GM21515 (cell line): Measurements from ENCODE around the gene EIF5AL1.
A peak's percentile ranks its signal among the peaks of the same experiment; 100 is the strongest.
"Not testable (repeated sequence)": the region's sequence is repeated elsewhere in the genome, so short reads cannot be mapped to it uniquely, and the experiment has no call there.

Experiments
- ATAC-seq: cut with Tn5 transposase; IDR thresholded peaks from one replicate; pipeline ENCODE4 v1.9.1; 2021; ENCODE audit not compliant: unreplicated experiment

EIF5AL1 gene

DNA sequence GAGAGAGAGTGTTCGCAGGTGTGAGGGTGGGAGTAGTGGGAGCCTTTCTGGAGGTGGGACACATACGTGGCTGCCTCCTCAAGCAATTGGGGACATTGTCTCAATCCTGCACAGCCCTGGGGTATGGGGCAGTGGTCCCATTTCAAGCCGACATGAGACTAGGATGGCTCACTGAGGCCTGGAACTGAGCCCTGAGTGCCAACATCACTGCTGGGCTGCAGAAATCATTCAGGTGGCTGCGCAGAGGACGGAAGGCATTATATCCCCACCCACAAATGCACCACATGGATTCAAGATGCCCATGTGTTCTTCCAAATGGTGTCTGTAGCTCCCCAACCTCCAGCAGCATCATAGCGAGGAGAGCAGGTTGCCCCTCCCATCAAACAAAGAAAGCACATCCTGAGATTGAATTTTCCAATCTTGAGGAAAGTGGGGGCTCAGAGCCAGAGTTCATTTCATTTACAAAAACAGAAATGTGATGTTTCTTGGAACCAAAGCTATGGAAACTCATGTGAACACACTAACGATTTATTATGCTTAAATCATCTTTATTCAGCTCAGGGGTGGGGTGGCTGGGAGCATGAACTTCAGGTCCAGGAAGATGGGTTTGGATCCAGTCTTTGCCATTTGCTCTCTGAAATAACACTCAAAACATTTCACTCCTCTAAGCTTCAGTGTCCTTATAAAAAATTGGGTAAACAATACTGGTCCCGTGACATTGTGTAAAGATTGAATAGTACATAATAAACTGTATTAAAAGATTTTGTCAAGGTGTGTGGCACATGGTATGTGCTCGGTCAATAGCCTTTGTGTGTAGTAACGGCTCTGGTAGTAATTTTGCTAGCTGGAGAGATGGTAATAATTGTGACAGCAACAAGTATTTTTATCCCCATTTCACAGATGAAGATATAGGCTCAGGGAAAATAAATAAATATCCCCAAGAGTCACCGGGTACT lies 43.3 kb downstream of the EIF5AL1 start:
- no peak for ATAC-seq

GRCh38 chr10:79556961-79557360 lies 44.6 kb downstream of the EIF5AL1 start:
- ATAC-seq, result not testable (repeated sequence)

- ATAC-seq, result no peak
These were observed 47.4 kb downstream of the EIF5AL1 start for GRCh38 chr10:79559726-79560125.

GRCh38 chr10:79560160-79560709 lies 47.9 kb downstream of the EIF5AL1 start, which contains the start of gene SFTPA2:
SFTPA2 (minus strand) TSS chr10:79560407; CDS start chr10:79559483, 924 bp downstream.
- no peak for ATAC-seq

- ATAC-seq, result no peak
These were observed 48.9 kb downstream of the EIF5AL1 start for GRCh38 chr10:79561257-79561656.

DNA sequence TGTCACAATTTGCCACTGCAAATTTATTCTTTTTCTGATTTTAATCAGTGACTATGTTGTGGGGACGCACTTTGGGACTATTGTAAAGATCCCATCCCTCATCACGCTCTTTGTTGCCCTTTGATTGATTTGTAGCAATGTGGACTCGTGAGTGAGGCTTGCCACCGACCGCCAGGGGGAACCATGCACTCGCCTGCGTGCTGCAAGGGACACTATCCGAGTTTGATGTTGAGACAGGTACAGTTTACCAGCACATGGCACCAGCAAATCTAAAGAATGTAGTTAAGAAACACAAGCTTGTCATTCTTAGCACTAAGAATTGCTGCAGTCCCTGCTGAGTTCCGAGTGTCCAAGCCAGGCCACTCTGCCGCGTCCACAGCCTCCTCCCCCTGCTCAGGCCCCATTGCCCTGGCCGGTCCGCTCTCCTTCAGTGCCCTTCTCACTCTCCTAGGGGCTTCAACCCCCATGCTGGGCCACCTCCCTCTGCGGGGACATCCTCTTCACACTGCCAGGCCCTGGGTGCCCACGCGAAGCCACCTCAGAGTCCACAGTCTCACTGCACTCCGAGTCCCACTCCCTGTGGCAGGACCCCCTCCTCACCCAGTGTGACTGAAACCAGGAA lies 49.9 kb downstream of the EIF5AL1 start:
- ATAC-seq, result peak; percentile 79

DNA sequence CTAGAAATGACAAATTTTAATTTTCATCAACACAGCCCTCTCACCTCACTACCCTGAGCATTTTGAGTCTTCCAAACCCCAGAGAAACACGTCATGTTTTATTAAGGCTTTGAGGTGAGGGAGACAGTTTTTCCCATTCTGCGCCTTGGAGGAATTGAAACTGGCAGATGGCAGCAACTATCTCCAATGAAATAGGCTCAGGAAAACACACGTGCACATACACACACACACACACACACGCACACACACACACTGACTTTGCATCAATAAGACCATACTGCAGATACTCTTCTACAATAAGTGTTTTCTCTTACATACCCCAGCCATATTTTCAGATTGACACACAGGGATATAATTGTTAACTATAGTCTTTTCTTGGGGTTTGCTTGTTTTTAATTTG lies 51.1 kb downstream of the EIF5AL1 start:
- no peak for ATAC-seq
